ENCODE results near the gene MALAT1.

GRCh38 chr11:65538232-65538914 lies 39.5 kb downstream of the MALAT1 start:
- TF ChIP-seq CTCF (IDR thresholded peaks at IDR 0.05), result no peak
- TF ChIP-seq POLR2A (IDR thresholded peaks at IDR 0.05), result no peak
